ENCODE data around the gene CYP2S1. TPM values are rescaled to one million over a fixed set of nuclear protein-coding genes. Genes with fewer than 3 reads are reported as not detected.

The CYP2S1 gene
- total and polyA plus RNA-seq, 8 donors, result 7.9 to 85.3 (median 27.4) TPM

- H3K9me3 ChIP-seq, result no peaks in the 10 kb centered on the region
- peak overlapping the region; percentile 72 to 94 (median 90) for H3K27ac ChIP-seq
- intact Hi-C loops (cut with DNase I; ENCODE audit: low total_unique reads), result loop anchor here (5.0 kb wide), 1 partner anchor 36 kb away; no protein-coding TSS in a partner anchor
- peaks cover 0 to 11% (median 5%) of the 10 kb centered on the region in 4 donors for H3K36me3 ChIP-seq
- peak overlapping the region; percentile 53 to 74 (median 58) for H3K4me3 ChIP-seq
- H3K4me1 ChIP-seq, result peaks cover 9 to 63% (median 41%) of the 10 kb centered on the region in 4 donors
- TF ChIP-seq POLR2A (IDR thresholded peaks at IDR 0.05), result no peak
- TF ChIP-seq CTCF (IDR thresholded peaks at IDR 0.05), result no peak
- TF ChIP-seq POLR2AphosphoS5 (IDR thresholded peaks at IDR 0.05), result no peak
- TF ChIP-seq EP300 (IDR thresholded peaks at IDR 0.05), result no peak
- 57 to 73% (median 67%) methylated on average over 9 of the region's 9 CpGs for WGBS, 5 donors
- H3K27me3 ChIP-seq, result peaks cover 0 to 31% (median 19%) of the 10 kb centered on the region in 3 donors
- DNase-seq, result no peak
Observed at GRCh38 chr19:41220811-41221210, 27.8 kb downstream of the CYP2S1 start.

GRCh38 chr19:41221514-41222205, 28.6 kb downstream of the CYP2S1 start:
- Histone ChIP-seq H3K4me1 (peaks cover 13 to 72% (median 49%) of the 10 kb centered on the region in 4 donors), H3K27ac (peak overlapping the region; percentile 10 to 94 (median 90)), H3K36me3 (peaks cover 0 to 11% (median 5%) of the 10 kb centered on the region in 4 donors), H3K4me3 (peak overlapping the region in 1 of 4 donors; percentile 74), H3K27me3 (peaks cover 0 to 37% (median 28%) of the 10 kb centered on the region in 3 donors), H3K9me3 (no peaks in the 10 kb centered on the region)
- intact Hi-C loops (cut with DNase I; ENCODE audit: low total_unique reads), result loop anchor here (5.0 kb wide), 1 partner anchor 36 kb away; no protein-coding TSS in a partner anchor
- DNase-seq, result no peak
- WGBS, 5 donors, result 86 to 89% (median 88%) methylated on average over 17 to 20 of the region's 20 CpGs
- no peak for TF ChIP-seq POLR2AphosphoS5 (IDR thresholded peaks at IDR 0.05)
- TF ChIP-seq POLR2A (IDR thresholded peaks at IDR 0.05), result no peak
- TF ChIP-seq CTCF (IDR thresholded peaks at IDR 0.05), result no peak
- TF ChIP-seq EP300 (IDR thresholded peaks at IDR 0.05), result no peak

GRCh38 chr19:41222240-41222639, 29.2 kb downstream of the CYP2S1 start:
- no peak overlapping the region for H3K4me3 ChIP-seq
- TF ChIP-seq CTCF (IDR thresholded peaks at IDR 0.05) (no peak), POLR2A (IDR thresholded peaks at IDR 0.05) (no peak), POLR2AphosphoS5 (IDR thresholded peaks at IDR 0.05) (no peak), EP300 (IDR thresholded peaks at IDR 0.05) (no peak)
- WGBS, 5 donors, result 72 to 86% (median 80%) methylated on average over 10 of the region's 10 CpGs
- H3K36me3 ChIP-seq, result peaks cover 0 to 11% (median 5%) of the 10 kb centered on the region in 4 donors
- peaks cover 18 to 77% (median 54%) of the 10 kb centered on the region in 4 donors for H3K4me1 ChIP-seq
- no peak for DNase-seq
- H3K27me3 ChIP-seq, result peaks cover 0 to 37% (median 30%) of the 10 kb centered on the region in 3 donors
- peak overlapping the region in 3 of 5 donors; percentile 90 to 94 (median 91) for H3K27ac ChIP-seq
- H3K9me3 ChIP-seq, result no peaks in the 10 kb centered on the region
- intact Hi-C loops (cut with DNase I; ENCODE audit: low total_unique reads), result loop anchor here (5.0 kb wide), 1 partner anchor 35 kb away; no protein-coding TSS in a partner anchor

- TF ChIP-seq POLR2A (IDR thresholded peaks at IDR 0.05), result no peak
- TF ChIP-seq POLR2AphosphoS5 (IDR thresholded peaks at IDR 0.05), result peak in 1 of 3 donors; percentile 35
- no peak for TF ChIP-seq EP300 (IDR thresholded peaks at IDR 0.05)
- TF ChIP-seq CTCF (IDR thresholded peaks at IDR 0.05), result no peak
- intact Hi-C loops (cut with DNase I; ENCODE audit: low total_unique reads), result loop anchor here (5.0 kb wide), 1 partner anchor 34 kb away; no protein-coding TSS in a partner anchor
- peaks cover 20 to 72% (median 46%) of the 10 kb centered on the region in 4 donors for H3K4me1 ChIP-seq
- no peaks in the 10 kb centered on the region for H3K9me3 ChIP-seq
- peaks cover 0 to 11% (median 5%) of the 10 kb centered on the region in 4 donors for H3K36me3 ChIP-seq
- DNase-seq, result no peak
- H3K4me3 ChIP-seq, result no peak overlapping the region
- peak overlapping the region; percentile 8 to 94 (median 90) for H3K27ac ChIP-seq
- peaks cover 0 to 30% (median 30%) of the 10 kb centered on the region in 3 donors for H3K27me3 ChIP-seq
- WGBS, 5 donors, result 38 to 51% (median 50%) methylated on average over 8 of the region's 8 CpGs
Observed at GRCh38 chr19:41223431-41224234, 30.6 kb downstream of the CYP2S1 start.
